Activated gamma-delta T cell treated with anti-CD3 and anti-CD28 coated beads, Interleukin-2, amount 50 U/mL, for 16 hours (primary cell): ENCODE results near the gene ROCK2.
"Not testable (repeated sequence)": the region's sequence is repeated elsewhere in the genome, so short reads cannot be mapped to it uniquely, and the experiment has no call there.

Experiments used
- DNase-seq: peaks from one replicate; pipeline ENCODE4 v3.0.0-alpha.2; 2020; ENCODE audit warnings: low read depth

The ROCK2 gene

DNA sequence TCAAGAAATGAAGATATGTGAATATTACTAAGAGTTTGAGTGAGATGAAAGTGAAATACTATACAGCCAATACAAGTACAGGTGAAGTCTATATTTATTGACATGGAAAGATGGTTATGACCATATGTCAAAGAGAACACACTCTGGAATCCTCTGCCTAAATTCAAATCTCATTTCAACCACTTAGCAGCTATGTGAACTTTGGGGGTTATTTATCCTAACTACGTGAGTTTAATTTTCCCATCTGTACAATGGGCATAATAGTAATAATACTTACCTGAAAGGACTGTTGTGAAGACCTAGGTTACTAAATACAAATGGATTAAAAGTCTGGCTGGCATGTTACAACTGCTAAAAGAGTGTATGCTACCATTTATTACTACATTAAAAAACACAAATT is 79.6 kb downstream of the ROCK2 start:
- no peak for DNase-seq

DNA sequence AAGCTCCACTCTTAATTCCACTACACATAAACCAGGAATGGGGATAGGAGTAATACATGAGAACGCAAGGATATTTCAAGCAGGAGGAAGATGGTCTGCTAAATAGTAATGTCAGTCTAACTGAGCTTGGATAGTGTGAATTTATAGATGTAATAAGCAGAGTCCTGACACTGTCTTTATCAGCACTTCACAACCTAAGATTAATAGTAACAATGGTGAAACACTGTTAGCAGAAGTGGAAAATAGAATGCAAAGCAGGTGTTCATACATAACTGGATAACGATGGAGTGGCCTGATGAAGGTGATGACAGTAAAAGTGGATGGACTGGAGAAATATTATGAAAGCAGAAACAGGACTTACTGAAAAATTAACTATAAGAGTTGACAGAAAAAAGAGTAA is 80.4 kb downstream of the ROCK2 start:
- no peak for DNase-seq

DNA sequence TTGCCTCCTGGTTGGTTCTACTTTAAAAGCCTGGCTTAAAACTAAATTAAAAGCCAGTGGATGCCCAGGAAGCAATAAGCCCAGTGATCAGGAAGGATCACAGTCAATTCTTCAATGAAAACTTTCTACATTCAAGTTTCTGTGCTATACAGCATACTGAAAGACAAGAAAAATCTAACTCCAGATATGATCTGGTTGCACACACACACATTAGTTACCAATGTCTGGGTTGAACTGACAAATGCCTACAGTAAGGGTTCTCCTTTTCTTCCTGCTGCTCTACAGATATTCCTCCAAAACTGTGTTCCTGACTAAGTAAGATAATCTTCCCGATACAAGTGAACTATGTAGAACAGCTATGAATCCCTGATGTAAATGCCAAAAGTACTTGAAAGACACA is 81.3 kb downstream of the ROCK2 start:
- no peak for DNase-seq

GRCh38 chr2:11262438-11262837 is 82.0 kb downstream of the ROCK2 start:
- not testable (repeated sequence) for DNase-seq

GRCh38 chr2:11261564-11261963 is 82.9 kb downstream of the ROCK2 start:
- not testable (repeated sequence) for DNase-seq

- DNase-seq: no peak
Observed at GRCh38 chr2:11260979-11261378, 83.5 kb downstream of the ROCK2 start.

- no peak for DNase-seq
Observed at GRCh38 chr2:11257964-11258363, 86.5 kb downstream of the ROCK2 start.

GRCh38 chr2:11257078-11257477 is 87.4 kb downstream of the ROCK2 start:
- no peak for DNase-seq

DNA sequence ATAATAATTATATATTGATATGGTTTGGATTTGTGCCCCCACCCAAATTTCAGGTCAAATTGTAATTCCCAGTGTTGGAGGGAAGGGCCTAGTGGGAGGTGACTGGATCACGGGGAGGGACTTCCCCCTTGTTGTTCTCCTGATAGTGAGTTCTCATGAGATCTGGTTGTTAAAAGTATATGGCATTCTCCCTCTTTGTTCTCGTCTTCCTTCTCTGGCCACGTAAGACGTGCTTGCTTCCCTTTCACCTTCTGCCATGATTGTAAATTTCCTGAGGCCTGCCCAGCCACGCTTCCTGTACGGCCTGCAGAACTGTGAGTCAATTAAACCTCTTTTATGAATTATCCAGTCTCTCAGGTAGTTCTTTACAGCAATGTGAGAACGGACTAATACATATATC is 88.3 kb downstream of the ROCK2 start:
- no peak for DNase-seq

- DNase-seq: no peak
Observed at GRCh38 chr2:11254100-11254536, 90.3 kb downstream of the ROCK2 start.

DNA sequence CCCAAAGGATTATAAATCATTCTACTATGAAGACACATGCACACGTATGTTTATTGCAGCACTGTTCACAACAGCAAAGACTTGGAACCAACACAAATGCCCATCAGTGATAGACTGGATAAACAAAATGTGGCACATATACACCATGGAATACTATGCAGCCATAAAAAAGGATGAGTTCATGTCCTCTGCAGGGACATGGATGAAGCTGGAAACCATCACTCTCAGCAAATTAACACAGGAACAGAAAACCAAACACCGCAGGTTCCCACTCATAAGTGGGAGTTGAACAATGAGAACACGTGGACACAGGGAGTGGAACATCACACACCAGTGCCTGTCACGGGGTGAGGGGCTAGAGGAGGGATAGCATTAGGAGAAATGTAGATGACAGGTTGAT is 92.0 kb downstream of the ROCK2 start:
- not testable (repeated sequence) for DNase-seq

- no peak for DNase-seq
Observed at GRCh38 chr2:11250400-11251196, 93.8 kb downstream of the ROCK2 start.

GRCh38 chr2:11245322-11245721 is 99.1 kb downstream of the ROCK2 start:
- no peak for DNase-seq

- no peak for DNase-seq
Observed at GRCh38 chr2:11244091-11244826, 100.2 kb downstream of the ROCK2 start.

GRCh38 chr2:11243512-11243911 is 100.9 kb downstream of the ROCK2 start:
- DNase-seq: no peak

- DNase-seq: no peak
Observed at GRCh38 chr2:11242542-11243174, 101.8 kb downstream of the ROCK2 start.

DNA sequence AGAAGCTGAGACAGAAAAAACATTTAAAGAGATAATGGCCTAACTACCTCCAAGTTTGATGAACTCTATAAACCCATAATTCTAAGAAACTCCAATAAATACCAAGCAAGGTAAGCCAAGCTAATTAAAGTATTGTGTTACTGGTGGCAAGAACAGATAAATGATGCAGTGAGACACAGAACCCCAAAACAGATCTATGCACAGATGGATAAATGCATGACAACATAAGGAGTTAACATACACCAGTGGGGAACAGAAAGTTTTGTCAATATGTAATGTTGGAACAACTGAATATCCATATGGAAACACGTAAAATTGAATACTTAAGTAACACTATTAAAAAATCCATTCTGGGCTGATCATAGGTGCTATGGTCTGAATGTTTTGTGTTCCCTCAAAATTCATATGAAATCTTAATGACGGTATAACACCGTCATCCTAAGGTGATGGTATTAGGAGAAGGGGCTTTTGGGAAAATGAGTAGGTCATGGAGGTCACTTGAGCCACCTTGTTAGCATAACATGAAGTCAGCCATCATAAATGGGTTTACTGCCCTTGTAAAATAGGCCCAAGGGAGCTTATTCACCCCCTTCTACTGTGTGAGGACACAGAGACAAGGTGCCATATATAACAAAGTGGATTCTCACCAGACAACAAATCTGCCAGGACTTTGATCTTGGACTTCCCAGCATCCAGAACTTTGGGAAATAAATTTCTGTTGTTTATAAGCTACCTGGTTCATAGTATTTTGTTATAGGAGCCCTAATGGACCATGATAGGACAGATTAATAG is 102.8 kb downstream of the ROCK2 start:
- no peak for DNase-seq

- no peak for DNase-seq
Observed at GRCh38 chr2:11239666-11240462, 104.6 kb downstream of the ROCK2 start.

GRCh38 chr2:11239147-11239546 is 105.3 kb downstream of the ROCK2 start:
- no peak for DNase-seq

DNA sequence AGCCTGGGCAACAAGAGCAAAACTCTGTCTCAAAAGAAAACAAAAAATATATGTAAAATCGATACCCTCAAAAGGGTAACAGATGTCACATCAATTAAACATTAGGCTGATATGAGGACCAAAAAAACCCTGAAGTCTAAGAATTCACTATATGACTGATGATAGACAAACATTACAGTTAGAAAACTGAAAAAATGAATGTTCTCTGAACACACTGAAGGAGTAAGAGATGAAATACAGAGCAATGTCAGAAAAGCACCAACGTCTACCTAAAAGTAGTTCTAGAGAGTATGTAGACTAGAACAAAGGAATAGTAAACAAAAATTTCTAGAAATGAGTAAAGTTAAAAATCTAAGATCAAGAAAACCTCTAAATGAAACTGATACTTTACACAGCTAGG is 107.3 kb downstream of the ROCK2 start:
- DNase-seq: no peak

DNA sequence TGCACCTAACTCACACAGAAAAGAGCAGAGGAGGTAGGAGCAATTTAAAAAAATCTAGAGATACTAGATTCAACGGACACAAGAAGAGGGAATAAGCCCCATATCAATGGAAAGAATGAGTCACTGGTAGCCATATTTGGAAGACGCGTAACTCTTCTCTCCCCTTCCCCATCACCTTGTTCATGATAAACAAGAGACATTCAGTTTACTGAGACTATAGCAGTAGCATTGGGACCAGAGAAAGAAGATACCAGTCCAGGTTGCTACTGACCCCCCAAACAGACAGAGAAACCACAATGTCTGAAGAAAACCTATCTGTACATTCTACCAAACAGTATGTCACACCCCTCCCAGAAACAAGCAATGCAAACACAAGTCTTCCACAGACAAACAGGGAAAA is 108.1 kb downstream of the ROCK2 start:
- no peak for DNase-seq
